Body of pancreas (tissue), 4 donors: ENCODE results near the gene CPB1. TPM values are rescaled to one million over a fixed set of nuclear protein-coding genes. Genes with fewer than 3 reads are reported as not detected.

Experiments
- ATAC-seq: fragments of 150-250 bp; one replicate; pipeline ENCODE4 v1.9.1; 2016
- DNase-seq, 4 donors: peaks; one replicate each; pipeline ENCODE4 v3.0.0-alpha.2; 2019
- H3K27ac ChIP-seq, 4 donors: fragments of 200-600 bp; sonication (generic); 1 replicate in 3 of 4; 2 replicates in 1 of 4; pipeline versions ENCODE4 v1.5.1 to v1.6.1; 2016 to 2019; ENCODE audit warnings: mild to moderate bottlenecking in 1 of 4, mixed read lengths in 1 of 4, moderate library complexity in 1 of 4
- H3K27me3 ChIP-seq, 2 donors: fragments of 200-600 bp; sonication (generic); one replicate each; pipeline ENCODE4 v1.6.0; 2016; ENCODE audit warnings: mild to moderate bottlenecking in 1 of 2
- H3K36me3 ChIP-seq, 2 donors: fragments of 200-600 bp; sonication (generic); replicated peaks in 1 of 2; 2 replicates each; pipeline ENCODE4 v1.5.1; 2016; ENCODE audit warnings: low read depth in 2 of 2; ENCODE audit not compliant: insufficient read depth in 1 of 2
- H3K4me1 ChIP-seq: fragments of 200-600 bp; sonication (generic); one replicate; pipeline ENCODE4 v1.6.0; 2016
- H3K4me3 ChIP-seq, 2 donors: fragments of 200-600 bp; sonication (generic); 1 replicate in 1 of 2; 2 replicates in 1 of 2; pipeline ENCODE4 v1.5.1; 2016 to 2019
- H3K9me3 ChIP-seq, 3 donors: fragments of 200-600 bp; sonication (generic); 1 replicate in 2 of 3; 2 replicates in 1 of 3; pipeline ENCODE4 v1.5.1; 2016
- CTCF ChIP-seq, 7 experiments: fragments of 450-650 bp in 4 of 7; fragments of 200-600 bp in 3 of 7; sonication (generic) in 3 of 7; IDR thresholded peaks; one replicate each; pipeline ENCODE4 v1.5.1; 2016 to 2019; ENCODE audit warnings: antibody characterized with exemption in 7 of 7
- POLR2A ChIP-seq, 3 donors: fragments of 450-650 bp; IDR thresholded peaks; one replicate each; pipeline ENCODE4 v1.6.1; 2016; ENCODE audit warnings: antibody characterized with exemption in 3 of 3, mild to moderate bottlenecking in 2 of 3
- WGBS, 2 donors: methylation state at CpG; one replicate each; pipeline ENCODE4 v1.1.5; 2017; 5-methylcytosine and 5-hydroxymethylcytosine counted together
- intact Hi-C: fragments of 100-400 bp; cut with DNase I; formaldehyde crosslinking; loops from one replicate; pipeline ENCODE4 v1.15.1; 2023
- total RNA-seq, 2 donors: library from RNA; depleted of rRNA; stranded (reverse); fragments of >200 nt; gene quantifications; one replicate each; pipeline ENCODE4 v1.1.0, GENCODE V29; 2016

Gene CPB1
- total RNA-seq, 2 donors from 2014 or later, result 8,425 to 24,571 TPM

GRCh38 chr3:148879256-148879655 is 51.6 kb downstream of the CPB1 start:
- no peak overlapping the region for H3K4me3 ChIP-seq
- H3K27me3 ChIP-seq, result no peaks in the 10 kb centered on the region
- H3K4me1 ChIP-seq, result peaks cover 45% of the 10 kb centered on the region
- H3K9me3 ChIP-seq, result no peaks in the 10 kb centered on the region
- intact Hi-C loops, result no loop called here
- TF ChIP-seq POLR2A (IDR thresholded peaks at IDR 0.05), result no peak
- DNase-seq (no peak), ATAC-seq (no peak)
- H3K36me3 ChIP-seq, result no peaks in the 10 kb centered on the region
- H3K27ac ChIP-seq, result no peak overlapping the region

- ATAC-seq, result peak; percentile 69
- Histone ChIP-seq H3K27ac (peak overlapping the region in 1 of 4 donors; percentile 12), H3K4me3 (no peak overlapping the region), H3K4me1 (peaks cover 31% of the 10 kb centered on the region), H3K27me3 (no peaks in the 10 kb centered on the region), H3K36me3 (no peaks in the 10 kb centered on the region), H3K9me3 (no peaks in the 10 kb centered on the region)
- DNase-seq, result peak in 3 of 4 donors; percentile 35 to 54 (median 49)
- no peak for TF ChIP-seq POLR2A (IDR thresholded peaks at IDR 0.05)
- TF ChIP-seq CTCF (IDR thresholded peaks at IDR 0.05), result peak in 5 of 7 experiments; percentile 17 to 62 (median 45)
- intact Hi-C loops, result no loop called here
Measured at GRCh38 chr3:148880681-148881080, 53.1 kb downstream of the CPB1 start.

- Histone ChIP-seq H3K4me1 (peaks cover 31% of the 10 kb centered on the region), H3K27me3 (no peaks in the 10 kb centered on the region), H3K9me3 (no peaks in the 10 kb centered on the region), H3K36me3 (no peaks in the 10 kb centered on the region), H3K4me3 (no peak overlapping the region), H3K27ac (no peak overlapping the region)
- ATAC-seq (no peak), DNase-seq (no peak)
- TF ChIP-seq POLR2A (IDR thresholded peaks at IDR 0.05), result no peak
- TF ChIP-seq CTCF (IDR thresholded peaks at IDR 0.05), result no peak
- 60 to 65% methylated on average over 2 of the region's 2 CpGs for WGBS, 2 donors
- intact Hi-C loops, result no loop called here
Measured at GRCh38 chr3:148881286-148881685, 53.7 kb downstream of the CPB1 start.

GRCh38 chr3:148882288-148882687 is 54.7 kb downstream of the CPB1 start:
- DNase-seq (peak; percentile 37 to 57 (median 46)), ATAC-seq (peak; percentile 86)
- Histone ChIP-seq H3K4me1 (peaks cover 31% of the 10 kb centered on the region), H3K36me3 (no peaks in the 10 kb centered on the region), H3K9me3 (no peaks in the 10 kb centered on the region), H3K27ac (peak overlapping the region in 2 of 4 donors; percentile 18 to 48), H3K4me3 (no peak overlapping the region), H3K27me3 (no peaks in the 10 kb centered on the region)
- 3 to 15% methylated on average over 4 of the region's 4 CpGs for WGBS, 2 donors
- no peak for TF ChIP-seq POLR2A (IDR thresholded peaks at IDR 0.05)
- TF ChIP-seq CTCF (IDR thresholded peaks at IDR 0.05), result no peak
- intact Hi-C loops, result no loop called here

- no peak for TF ChIP-seq CTCF (IDR thresholded peaks at IDR 0.05)
- TF ChIP-seq POLR2A (IDR thresholded peaks at IDR 0.05), result no peak
- 24 to 31% methylated on average over 1 of the region's 1 CpG for WGBS, 2 donors
- DNase-seq, result peak in 2 of 4 donors; percentile 14 to 28
- Histone ChIP-seq H3K4me3 (no peak overlapping the region), H3K4me1 (peaks cover 31% of the 10 kb centered on the region), H3K36me3 (no peaks in the 10 kb centered on the region), H3K27me3 (no peaks in the 10 kb centered on the region), H3K9me3 (no peaks in the 10 kb centered on the region), H3K27ac (peak overlapping the region in 2 of 4 donors; percentile 18 to 48)
- peak; percentile 74 for ATAC-seq
- intact Hi-C loops, result no loop called here
Measured at GRCh38 chr3:148883163-148883562, 55.6 kb downstream of the CPB1 start.
